OCI-LY1 (cell line): ENCODE measurements around the gene HMGB4.

Source experiments
- H2AFZ ChIP-seq: fragments of 200-600 bp; sonication (generic), shearing (Covaris generic); 2 replicates; pipeline ENCODE4 v1.6.0; 2014; ENCODE audit warnings: antibody characterized with exemption, mild to moderate bottlenecking, low read length
- H3F3A ChIP-seq: fragments of 200-600 bp; sonication (generic), shearing (Covaris generic); 2 replicates; pipeline ENCODE4 v1.6.0; 2014; ENCODE audit warnings: mild to moderate bottlenecking, antibody characterized with exemption, low read length, moderate library complexity; ENCODE audit not compliant: insufficient read depth
- H3K27ac ChIP-seq: fragments of 200-600 bp; sonication (generic); 2 replicates; pipeline ENCODE4 v1.5.1; 2014; ENCODE audit warnings: low read length, mixed run types, mild to moderate bottlenecking, low read depth; ENCODE audit not compliant: poor library complexity, severe bottlenecking
- H3K27me3 ChIP-seq: fragments of 200-600 bp; sonication (generic); 2 replicates; pipeline ENCODE4 v1.6.0; 2014; ENCODE audit warnings: antibody characterized with exemption, mild to moderate bottlenecking, low read length, moderate library complexity; ENCODE audit not compliant: insufficient read depth
- H3K36me3 ChIP-seq: fragments of 200-600 bp; sonication (generic); 2 replicates; pipeline ENCODE4 v1.6.1; 2014; ENCODE audit warnings: mild to moderate bottlenecking, antibody characterized with exemption, low read length, moderate library complexity, mixed read lengths; ENCODE audit not compliant: insufficient read depth
- H3K4me1 ChIP-seq: fragments of 200-600 bp; sonication (generic); 2 replicates; pipeline ENCODE4 v1.5.1; 2014; ENCODE audit warnings: mild to moderate bottlenecking, low read length, moderate library complexity; ENCODE audit not compliant: insufficient read depth, severe bottlenecking
- H3K4me2 ChIP-seq: fragments of 200-600 bp; sonication (generic), shearing (Covaris generic); 2 replicates; pipeline ENCODE4 v1.6.1; 2014; ENCODE audit warnings: low read length
- H3K4me3 ChIP-seq: fragments of 200-600 bp; sonication (generic); 2 replicates; pipeline ENCODE4 v1.5.1; 2014; ENCODE audit warnings: low read length, low read depth, mild to moderate bottlenecking, mixed read lengths; ENCODE audit not compliant: poor library complexity, severe bottlenecking
- H3K79me2 ChIP-seq: fragments of 200-600 bp; shearing (Covaris generic); 2 replicates; pipeline ENCODE4 v1.6.1; 2016; ENCODE audit warnings: mixed run types, low read length, mixed read lengths; ENCODE audit not compliant: insufficient read depth
- H3K9ac ChIP-seq: fragments of 200-600 bp; sonication (generic), shearing (Covaris generic); 2 replicates; pipeline ENCODE4 v1.6.1; 2014; ENCODE audit warnings: mild to moderate bottlenecking, low read length, mixed read lengths
- H3K9me2 ChIP-seq: fragments of 200-600 bp; sonication (generic), shearing (Covaris generic); 2 replicates; pipeline ENCODE4 v1.6.1; 2014; ENCODE audit warnings: low read depth, mild to moderate bottlenecking, low read length, mixed read lengths
- H3K9me3 ChIP-seq: fragments of 200-600 bp; shearing (Covaris generic); 2 replicates; pipeline ENCODE4 v1.6.1; 2014; ENCODE audit warnings: low read length, mixed read lengths
- H4K20me1 ChIP-seq: fragments of 200-600 bp; sonication (generic), shearing (Covaris generic); 2 replicates; pipeline ENCODE4 v1.6.0; 2016; ENCODE audit warnings: mild to moderate bottlenecking, low read length; ENCODE audit not compliant: insufficient read depth
- CTCF ChIP-seq: fragments of 200-600 bp; sonication (generic), shearing (Covaris generic); IDR thresholded peaks from 2 replicates; pipeline ENCODE4 v1.5.1; 2017; ENCODE audit warnings: mild to moderate bottlenecking, antibody characterized with exemption, low read length, moderate library complexity, mixed read lengths
- EZH2 ChIP-seq: fragments of 200-600 bp; sonication (generic), shearing (Covaris generic); IDR thresholded peaks from 2 replicates; pipeline ENCODE4 v1.8.0; 2017; ENCODE audit warnings: borderline replicate concordance, mixed run types, mild to moderate bottlenecking, antibody characterized with exemption, low read length, moderate library complexity, mixed read lengths

The HMGB4 gene

GRCh38 chr1:33863779-33864178 lies at the start of gene HMGB4:
HMGB4 (plus strand) TSS chr1:33864079; CDS start chr1:33864192, 113 bp downstream.
- no peak within 1 kb of the TSS for H2AFZ ChIP-seq
- no peak within 1 kb of the TSS for H3K4me2 ChIP-seq
- no peaks in the 10 kb centered on the region for H3K36me3 ChIP-seq
- no peak within 1 kb of the TSS for H3K27ac ChIP-seq
- no peak within 1 kb of the TSS for H3K4me3 ChIP-seq
- H3K9ac ChIP-seq, result no peak within 1 kb of the TSS
- no peaks in the 10 kb centered on the region for H3F3A ChIP-seq
- 0 out of 2 replicates have a peak, but pooled peaks cover 4% of the 10 kb centered on the region for H3K27me3 ChIP-seq
- no peaks in the 10 kb centered on the region for H3K9me3 ChIP-seq
- no peaks in the 10 kb centered on the region for H3K9me2 ChIP-seq
- H4K20me1 ChIP-seq, result no peaks in the 10 kb centered on the region
- no peaks in the 10 kb centered on the region for H3K79me2 ChIP-seq
- no peak for TF ChIP-seq EZH2
- no peak for TF ChIP-seq CTCF
- H3K4me1 ChIP-seq, result no peaks in the 10 kb centered on the region

- no peaks in the 10 kb centered on the region for H3K9me2 ChIP-seq
- H2AFZ ChIP-seq, result no peak overlapping the region
- no peak overlapping the region for H3K9ac ChIP-seq
- H3K4me2 ChIP-seq, result no peak overlapping the region
- no peaks in the 10 kb centered on the region for H4K20me1 ChIP-seq
- no peaks in the 10 kb centered on the region for H3F3A ChIP-seq
- TF ChIP-seq EZH2 (no peak), CTCF (no peak)
- H3K27me3 ChIP-seq, result no peaks in the 10 kb centered on the region
- H3K4me1 ChIP-seq, result no peaks in the 10 kb centered on the region
- H3K4me3 ChIP-seq, result no peak overlapping the region
- no peak overlapping the region for H3K27ac ChIP-seq
- no peaks in the 10 kb centered on the region; the same call in 1 of the 2 replicates for H3K9me3 ChIP-seq
- H3K36me3 ChIP-seq, result no peaks in the 10 kb centered on the region
- H3K79me2 ChIP-seq, result no peaks in the 10 kb centered on the region
These were observed 49.7 kb upstream of the HMGB4 start for GRCh38 chr1:33814166-33814565.

GRCh38 chr1:33815061-33815460 lies 48.8 kb upstream of the HMGB4 start:
- Histone ChIP-seq H3K4me3 (no peak overlapping the region), H3K9ac (no peak overlapping the region), H3K9me2 (no peaks in the 10 kb centered on the region), H4K20me1 (no peaks in the 10 kb centered on the region), H3K4me1 (no peaks in the 10 kb centered on the region), H3K36me3 (no peaks in the 10 kb centered on the region), H3K9me3 (no peaks in the 10 kb centered on the region), H3F3A (no peaks in the 10 kb centered on the region), H3K27ac (no peak overlapping the region), H2AFZ (no peak overlapping the region), H3K27me3 (no peaks in the 10 kb centered on the region), H3K79me2 (no peaks in the 10 kb centered on the region), H3K4me2 (no peak overlapping the region)
- TF ChIP-seq EZH2, result no peak
- no peak for TF ChIP-seq CTCF
